Small intestine (tissue), 7 donors: ENCODE results near the gene CERS4. TPM values are rescaled to one million over a fixed set of nuclear protein-coding genes. Genes with fewer than 3 reads are reported as not detected.
A peak's percentile ranks its signal among the peaks of the same experiment; 100 is the strongest.

Experiments
- DNase-seq, 2 donors: peaks; one replicate each; pipeline versions ENCODE4 v3.0.0 to v3.0.0-alpha.2; 2013
- FAIRE-seq: peaks from 2 replicates; lab custom pipeline; 2012; peaks lifted over from hg19 to GRCh38; lab: Jason Lieb, UNC
- H3K27ac ChIP-seq, 3 donors: one replicate each; pipeline ENCODE4 v1.5.1; 2013; ENCODE audit warnings: low read length in 2 of 3, mild to moderate bottlenecking in 2 of 3, control low read depth in 1 of 3, inconsistent platforms in 1 of 3, low read depth in 1 of 3, moderate library complexity in 1 of 3
- H3K27me3 ChIP-seq, 3 donors: one replicate each; pipeline ENCODE4 v1.6.1; 2013; ENCODE audit warnings: low read length in 3 of 3, inconsistent platforms in 1 of 3; ENCODE audit not compliant: control insufficient read depth in 3 of 3, insufficient read depth in 3 of 3
- H3K36me3 ChIP-seq, 3 donors: one replicate each; pipeline ENCODE4 v1.6.1; 2013; ENCODE audit warnings: low read length in 3 of 3, inconsistent platforms in 1 of 3, low read depth in 1 of 3, mild to moderate bottlenecking in 1 of 3, moderate library complexity in 1 of 3; ENCODE audit not compliant: control insufficient read depth in 3 of 3, insufficient read depth in 2 of 3
- H3K4me1 ChIP-seq, 3 donors: one replicate each; pipeline ENCODE4 v1.6.1; 2013; ENCODE audit warnings: low read length in 2 of 3, inconsistent platforms in 1 of 3, low read depth in 1 of 3, mild to moderate bottlenecking in 1 of 3, moderate library complexity in 1 of 3; ENCODE audit not compliant: control insufficient read depth in 3 of 3, insufficient read depth in 2 of 3
- H3K4me3 ChIP-seq, 3 donors: one replicate each; pipeline ENCODE4 v1.5.1; 2013; ENCODE audit warnings: low read length in 3 of 3, control low read depth in 1 of 3, inconsistent platforms in 1 of 3, low read depth in 1 of 3, mild to moderate bottlenecking in 1 of 3, moderate library complexity in 1 of 3
- H3K9me3 ChIP-seq, 2 donors: one replicate each; pipeline ENCODE4 v1.6.1; 2013; ENCODE audit warnings: low read depth in 1 of 2, low read length in 1 of 2; ENCODE audit not compliant: control insufficient read depth in 2 of 2, insufficient read depth in 1 of 2
- WGBS, 3 donors: extraction: QIAGEN DNeasy Blood & Tissue Kit; methylation state at CpG; one replicate each; pipeline ENCODE4 v1.1.7; 2013; 5-methylcytosine and 5-hydroxymethylcytosine counted together
- polyA plus RNA-seq, 4 donors: library from polyadenylated mRNA; stranded (reverse) in 3 of 4; unstranded in 1 of 4; fragments of 200-250 nt in 3 of 4; fragments of 120-200 nt in 1 of 4; gene quantifications; one replicate each; pipeline versions ENCODE4 v1.2.1 to v1.2.3, GENCODE V29; 2013
- donor health status: healthy with polysubstance abuse.
- donor health status: control.
- donor health status: control.
- donor health status: Bipolar disorder and iron deficiency.
- donor health status: healthy.

The CERS4 gene
- polyA plus RNA-seq, 4 donors: 0.89 to 127 (median 9.5) TPM

DNA sequence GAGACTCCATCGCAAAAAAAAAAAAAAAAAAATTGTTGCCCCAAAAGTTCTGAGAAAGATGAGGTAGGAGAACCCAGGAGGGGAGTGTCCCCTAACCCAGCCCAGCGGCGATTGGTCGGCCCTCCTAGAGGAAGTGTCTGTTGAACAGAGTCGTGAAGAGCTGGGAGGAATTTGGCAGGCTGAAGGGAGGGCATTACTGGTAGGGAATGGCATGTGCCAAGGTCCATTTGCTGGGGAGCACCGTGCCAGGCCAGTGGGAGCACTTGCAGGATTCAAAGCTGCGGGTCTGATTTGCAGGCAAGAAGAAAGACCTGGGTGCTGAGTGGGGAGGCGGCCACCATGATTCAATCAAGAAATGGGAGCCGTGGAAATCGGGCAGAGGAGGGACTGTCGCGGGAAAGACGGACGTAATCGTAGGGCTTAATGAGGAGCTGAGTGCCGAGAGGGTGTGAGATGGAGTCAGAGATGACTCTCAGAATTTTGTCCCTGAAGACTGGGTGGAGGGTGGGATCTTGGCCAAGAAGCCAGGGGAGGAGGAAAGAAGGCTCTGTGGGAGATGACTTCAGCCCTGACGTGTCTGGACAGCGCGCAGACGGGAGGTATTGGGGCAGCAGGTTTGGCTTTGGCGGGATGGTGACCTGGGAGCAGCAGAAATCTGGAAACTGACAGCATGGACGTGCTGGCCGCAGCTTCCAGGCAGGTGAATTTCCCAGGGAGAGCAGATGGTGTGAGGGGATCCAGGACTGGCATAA, 15.4 kb downstream of the CERS4 start:
- H3K4me1 ChIP-seq: no peaks in the 10 kb centered on the region
- no peaks in the 10 kb centered on the region for H3K27me3 ChIP-seq
- no peak overlapping the region for H3K27ac ChIP-seq
- H3K36me3 ChIP-seq: peaks cover 0 to 65% (median 0%) of the 10 kb centered on the region in 3 donors
- no peak overlapping the region for H3K4me3 ChIP-seq
- FAIRE-seq (no peak), DNase-seq (no peak)
- peaks cover 0 to under 1% of the 10 kb centered on the region in 2 donors for H3K9me3 ChIP-seq
- 81 to 88% (median 84%) methylated on average over 23 of the region's 23 CpGs for WGBS, 3 donors

GRCh38 chr19:8231073-8231604, 22.0 kb downstream of the CERS4 start:
- Histone ChIP-seq H3K4me1 (no peaks in the 10 kb centered on the region), H3K4me3 (no peak overlapping the region), H3K27ac (no peak overlapping the region), H3K36me3 (peaks cover 0 to 68% (median 0%) of the 10 kb centered on the region in 3 donors), H3K27me3 (no peaks in the 10 kb centered on the region), H3K9me3 (peaks cover 0 to 17% of the 10 kb centered on the region in 2 donors)
- no peak for DNase-seq
- FAIRE-seq: no peak
- WGBS, 3 donors: 60 to 89% (median 70%) methylated on average over 3 of the region's 3 CpGs

DNA sequence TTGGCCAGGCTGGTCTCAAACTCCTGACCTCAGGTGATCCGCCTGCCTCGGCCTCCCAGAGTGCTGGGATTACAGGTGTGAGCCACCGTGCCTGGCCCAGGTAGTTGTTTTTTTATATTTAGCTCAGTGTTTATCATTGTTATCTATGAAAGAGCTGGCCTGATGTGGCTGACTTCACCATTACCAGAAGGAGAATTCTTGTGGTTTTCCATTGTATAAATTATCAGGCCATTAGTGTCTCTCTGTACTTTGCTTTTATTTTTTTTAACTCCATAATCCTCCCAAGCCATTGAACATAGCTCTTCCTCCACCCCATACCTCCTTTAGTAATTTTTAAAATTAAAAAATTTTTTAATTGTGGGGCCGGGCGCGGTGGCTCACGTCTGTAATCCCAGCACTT, 24.2 kb downstream of the CERS4 start:
- FAIRE-seq: no peak

DNA sequence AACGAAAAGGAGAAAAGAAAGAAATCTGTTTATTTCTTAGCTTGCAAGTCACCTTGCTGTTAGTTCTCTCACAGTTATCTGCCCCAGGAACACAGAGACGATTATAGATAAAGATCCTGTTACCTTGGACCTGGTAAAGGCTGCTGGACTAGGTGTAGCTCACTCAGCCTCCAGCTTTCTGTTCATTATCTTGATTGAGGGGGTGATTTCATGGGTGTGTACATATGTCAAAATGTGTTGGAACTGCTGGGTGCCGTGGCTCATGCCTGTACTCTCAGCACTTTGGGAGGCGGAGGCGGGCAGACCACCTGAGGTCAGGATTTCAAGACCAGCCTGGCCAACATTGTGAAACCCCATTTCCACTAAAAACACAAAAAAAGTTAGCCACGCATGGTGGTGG, 27.9 kb downstream of the CERS4 start:
- 54 to 79% (median 69%) methylated on average over 6 of the region's 6 CpGs for WGBS, 3 donors

More for the DNA sequence above, 24.2 kb downstream of the CERS4 start:
- Histone ChIP-seq H3K4me3 (no peak overlapping the region), H3K36me3 (peaks cover 0 to 68% (median 0%) of the 10 kb centered on the region in 3 donors), H3K4me1 (no peaks in the 10 kb centered on the region), H3K9me3 (peaks cover 0 to 17% of the 10 kb centered on the region in 2 donors), H3K27me3 (no peaks in the 10 kb centered on the region), H3K27ac (no peak overlapping the region)
- DNase-seq: no peak
- 66 to 73% (median 68%) methylated on average over 5 to 7 of the region's 7 CpGs for WGBS, 3 donors

DNA sequence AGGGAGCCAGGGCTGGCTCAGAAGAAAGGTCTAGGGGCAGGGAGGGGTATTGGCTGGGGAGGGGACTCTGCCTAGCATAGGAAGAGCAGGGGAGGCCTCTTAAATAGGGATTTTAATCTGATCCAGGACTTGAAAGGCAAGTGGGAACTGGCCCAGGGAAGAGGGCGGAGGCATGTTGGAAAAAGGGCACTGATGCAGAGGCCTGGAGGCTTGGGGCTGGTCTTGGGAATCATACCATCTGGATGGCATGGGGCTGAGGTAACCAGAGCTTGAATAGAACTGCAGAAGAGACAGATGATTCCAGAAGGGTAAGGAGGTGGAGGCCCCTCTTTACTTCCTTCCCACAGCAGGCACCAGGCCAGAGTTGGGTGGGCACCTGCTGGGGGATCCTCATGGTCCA, 29.1 kb downstream of the CERS4 start:
- H3K27me3 ChIP-seq: no peaks in the 10 kb centered on the region
- H3K4me3 ChIP-seq: no peak overlapping the region
- FAIRE-seq: no peak
- H3K36me3 ChIP-seq: peaks cover 0 to 78% (median 0%) of the 10 kb centered on the region in 3 donors
- no peak for DNase-seq
- H3K9me3 ChIP-seq: peaks cover under 1 to 20% of the 10 kb centered on the region in 2 donors
- H3K27ac ChIP-seq: no peak overlapping the region
- H3K4me1 ChIP-seq: peaks cover 0 to 14% (median 10%) of the 10 kb centered on the region in 3 donors
- WGBS, 3 donors: 89 to 100% (median 96%) methylated on average over 1 of the region's 1 CpG

More for the DNA sequence above, 27.9 kb downstream of the CERS4 start:
- H3K9me3 ChIP-seq: peaks cover 0 to 8% of the 10 kb centered on the region in 2 donors
- H3K36me3 ChIP-seq: peaks cover 0 to 71% (median 0%) of the 10 kb centered on the region in 3 donors
- FAIRE-seq (no peak), DNase-seq (no peak)
- no peak overlapping the region for H3K4me3 ChIP-seq
- H3K4me1 ChIP-seq: peaks cover 0 to 14% (median 10%) of the 10 kb centered on the region in 3 donors
- H3K27me3 ChIP-seq: no peaks in the 10 kb centered on the region
- H3K27ac ChIP-seq: no peak overlapping the region

DNA sequence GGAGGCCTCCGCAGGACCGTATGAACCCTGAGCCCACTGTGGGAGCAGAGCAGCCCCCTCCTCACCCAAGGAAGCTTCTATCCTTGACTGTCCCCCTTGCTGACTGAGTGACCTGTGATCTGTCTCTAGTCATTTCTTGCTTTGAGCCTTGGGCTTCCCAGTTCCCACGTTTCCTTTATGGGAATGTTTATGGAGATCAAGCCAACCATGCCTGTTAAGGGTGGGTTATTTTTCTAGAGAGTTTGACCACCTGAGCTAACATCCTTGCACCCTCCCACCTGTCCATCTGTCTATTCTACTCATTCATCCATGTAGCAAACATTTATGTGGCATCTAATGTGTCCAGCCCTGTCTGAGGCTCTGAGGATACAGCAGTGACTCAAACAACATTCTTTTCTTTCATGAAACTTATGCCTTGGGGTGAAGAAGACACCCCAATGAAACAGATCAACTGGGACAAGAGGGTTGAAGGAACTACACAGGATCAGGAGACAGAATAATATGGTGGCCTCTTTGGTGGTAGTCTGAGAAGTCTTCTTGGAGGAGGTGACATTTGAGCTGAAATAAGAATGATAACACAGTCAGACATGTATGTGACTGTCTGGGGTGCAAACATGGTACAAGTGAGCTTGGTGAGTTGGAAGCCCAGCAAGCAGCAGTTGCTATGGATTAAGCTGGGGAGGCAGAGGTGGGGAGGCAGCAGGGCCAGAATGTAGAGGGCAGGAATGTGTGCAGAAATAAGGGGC, 30.5 kb downstream of the CERS4 start:
- peak overlapping the region in 2 of 3 donors; percentile 57 to 61 for H3K27ac ChIP-seq
- FAIRE-seq: no peak
- H3K27me3 ChIP-seq: no peaks in the 10 kb centered on the region
- H3K4me1 ChIP-seq: peaks cover 0 to 14% (median 10%) of the 10 kb centered on the region in 3 donors
- 91 to 96% (median 94%) methylated on average over 3 of the region's 3 CpGs for WGBS, 3 donors
- DNase-seq: no peak
- peaks cover 2 to 24% of the 10 kb centered on the region in 2 donors for H3K9me3 ChIP-seq
- peaks cover 0 to 83% (median 0%) of the 10 kb centered on the region in 3 donors for H3K36me3 ChIP-seq
- H3K4me3 ChIP-seq: no peak overlapping the region

- peaks cover 0 to 80% (median 0%) of the 10 kb centered on the region in 3 donors for H3K36me3 ChIP-seq
- peak overlapping the region in 2 of 3 donors; percentile 57 to 72 for H3K27ac ChIP-seq
- no peaks in the 10 kb centered on the region for H3K27me3 ChIP-seq
- H3K9me3 ChIP-seq: peaks cover 2 to 24% of the 10 kb centered on the region in 2 donors
- WGBS, 3 donors: 23 to 43% (median 29%) methylated on average over 17 of the region's 17 CpGs
- no peak for FAIRE-seq
- no peak overlapping the region for H3K4me3 ChIP-seq
- peaks cover 0 to 14% (median 10%) of the 10 kb centered on the region in 3 donors for H3K4me1 ChIP-seq
- DNase-seq: peak; percentile 52 to 88
Measured at GRCh38 chr19:8240274-8241229, 31.4 kb downstream of the CERS4 start.
